GM19240 (cell line): ENCODE results near the gene CAV1.

Source experiments
- DNase-seq: peaks from one replicate; pipeline ENCODE4 v3.0.0; 2011; ENCODE audit warnings: low spot score; ENCODE audit not compliant: insufficient read length

Gene CAV1

GRCh38 chr7:116503835-116504234 is 21.0 kb upstream of the CAV1 start:
- no peak for DNase-seq

GRCh38 chr7:116505278-116505677 is 19.6 kb upstream of the CAV1 start:
- no peak for DNase-seq

- DNase-seq, result no peak
Measured at GRCh38 chr7:116505823-116506222, 19.0 kb upstream of the CAV1 start.

- DNase-seq, result no peak
Measured at GRCh38 chr7:116509982-116510579, 14.8 kb upstream of the CAV1 start.

- DNase-seq, result no peak
Measured at GRCh38 chr7:116510795-116511194, 14.0 kb upstream of the CAV1 start.

- DNase-seq, result no peak
Measured at GRCh38 chr7:116511552-116512519, 13.0 kb upstream of the CAV1 start.

- no peak for DNase-seq
Measured at GRCh38 chr7:116512520-116513188, 12.2 kb upstream of the CAV1 start.

GRCh38 chr7:116515584-116515983 is 9.3 kb upstream of the CAV1 start:
- DNase-seq, result no peak

GRCh38 chr7:116516324-116516723 is 8.5 kb upstream of the CAV1 start:
- no peak for DNase-seq

GRCh38 chr7:116517626-116518025 is 7.2 kb upstream of the CAV1 start:
- DNase-seq, result no peak

- DNase-seq, result no peak
Measured at GRCh38 chr7:116518961-116519360, 5.9 kb upstream of the CAV1 start.

GRCh38 chr7:116521046-116521664 is 3.7 kb upstream of the CAV1 start:
- no peak for DNase-seq

GRCh38 chr7:116522247-116522646 is 2.6 kb upstream of the CAV1 start:
- no peak for DNase-seq

- DNase-seq, result no peak
Measured at GRCh38 chr7:116524221-116524608, 621 bp upstream of the CAV1 start.

- DNase-seq, result no peak
Measured at GRCh38 chr7:116525298-116525912, 569 bp downstream of the CAV1 start.

GRCh38 chr7:116525913-116526861 is 1.4 kb downstream of the CAV1 start:
- peak; percentile 53 for DNase-seq

- no peak for DNase-seq
Measured at GRCh38 chr7:116526897-116527296, 2.1 kb downstream of the CAV1 start.

GRCh38 chr7:116527521-116527920 is 2.7 kb downstream of the CAV1 start:
- DNase-seq, result no peak

GRCh38 chr7:116528008-116528789 is 3.4 kb downstream of the CAV1 start:
- no peak for DNase-seq
